ENCODE measurements around the gene GFRA1. TPM values are rescaled to one million over a fixed set of nuclear protein-coding genes. Genes with fewer than 3 reads are reported as not detected.

The GFRA1 gene
- total RNA-seq, 4 donors from 2014 or later: 21.0 to 62.5 (median 59.3) TPM

GRCh38 chr10:116271593-116272439, 1.2 kb downstream of the GFRA1 start:
- Histone ChIP-seq H3K27me3 (peaks cover 86% of the 10 kb centered on the region), H3K4me1 (peaks cover 0 to 54% (median 0%) of the 10 kb centered on the region in 3 donors), H3K27ac (peak overlapping the region in 3 of 4 donors; percentile 76 to 84 (median 77)), H3K9me3 (no peaks in the 10 kb centered on the region), H3K4me3 (peak overlapping the region; percentile 21 to 61), H3K36me3 (peaks cover 0 to 5% of the 10 kb centered on the region in 2 donors)
- TF ChIP-seq POLR2AphosphoS5 (IDR thresholded peaks at IDR 0.05) (no peak), EP300 (IDR thresholded peaks at IDR 0.05) (no peak), CTCF (IDR thresholded peaks at IDR 0.05) (no peak), POLR2A (IDR thresholded peaks at IDR 0.05) (no peak)
- WGBS, 2 donors (ENCODE audit: low coverage in 1 of 2): 0% methylated on average over 1 of the region's 64 CpGs; no CpG with 5 or more reads in 1 of the 2 donors
- ATAC-seq: peak; percentile 10

- peak overlapping the region; percentile 21 to 61 for H3K4me3 ChIP-seq
- peaks cover 78% of the 10 kb centered on the region for H3K27me3 ChIP-seq
- peak; percentile 49 for ATAC-seq
- H3K4me1 ChIP-seq: peaks cover 0 to 54% (median 0%) of the 10 kb centered on the region in 3 donors
- H3K9me3 ChIP-seq: no peaks in the 10 kb centered on the region
- peak overlapping the region in 3 of 4 donors; percentile 76 to 84 (median 77) for H3K27ac ChIP-seq
- no peak for TF ChIP-seq CTCF (IDR thresholded peaks at IDR 0.05)
- peak; percentile 8 for TF ChIP-seq POLR2AphosphoS5 (IDR thresholded peaks at IDR 0.05)
- 35% methylated on average over 7 of the region's 73 CpGs; no CpG with 5 or more reads in 1 of the 2 donors for WGBS, 2 donors (ENCODE audit: low coverage in 1 of 2)
- peaks cover 0 to 9% of the 10 kb centered on the region in 2 donors for H3K36me3 ChIP-seq
Observed at GRCh38 chr10:116270771-116271592, 2.0 kb downstream of the GFRA1 start.

GRCh38 chr10:116270126-116270770, 2.8 kb downstream of the GFRA1 start:
- peaks cover 0 to 54% (median 0%) of the 10 kb centered on the region in 3 donors for H3K4me1 ChIP-seq
- H3K27me3 ChIP-seq: peaks cover 71% of the 10 kb centered on the region
- H3K4me3 ChIP-seq: peak overlapping the region in 1 of 2 donors; percentile 61

GRCh38 chr10:116269619-116270018, 3.4 kb downstream of the GFRA1 start:
- H3K9me3 ChIP-seq: no peaks in the 10 kb centered on the region
- WGBS, 2 donors (ENCODE audit: low coverage in 1 of 2): 62 to 73% methylated on average over 3 to 5 of the region's 6 CpGs
- no peak for ATAC-seq
- H3K27me3 ChIP-seq: peaks cover 64% of the 10 kb centered on the region
- peaks cover 0 to 13% of the 10 kb centered on the region in 2 donors for H3K36me3 ChIP-seq
- H3K27ac ChIP-seq: peak overlapping the region in 3 of 4 donors; percentile 76 to 84 (median 77)
- H3K4me1 ChIP-seq: peaks cover 0 to 51% (median 0%) of the 10 kb centered on the region in 3 donors
- H3K4me3 ChIP-seq: no peak overlapping the region
- TF ChIP-seq POLR2A (IDR thresholded peaks at IDR 0.05) (no peak), CTCF (IDR thresholded peaks at IDR 0.05) (no peak), EP300 (IDR thresholded peaks at IDR 0.05) (no peak), POLR2AphosphoS5 (IDR thresholded peaks at IDR 0.05) (no peak)

More at GRCh38 chr10:116270126-116270770, 2.8 kb downstream of the GFRA1 start:
- Histone ChIP-seq H3K27ac (peak overlapping the region in 3 of 4 donors; percentile 76 to 84 (median 77)), H3K9me3 (no peaks in the 10 kb centered on the region), H3K36me3 (peaks cover 0 to 13% of the 10 kb centered on the region in 2 donors)
- no peak for ATAC-seq
- 75 to 79% methylated on average over 3 to 4 of the region's 9 CpGs for WGBS, 2 donors (ENCODE audit: low coverage in 1 of 2)
- TF ChIP-seq POLR2AphosphoS5 (IDR thresholded peaks at IDR 0.05): no peak
- no peak for TF ChIP-seq POLR2A (IDR thresholded peaks at IDR 0.05)
- no peak for TF ChIP-seq EP300 (IDR thresholded peaks at IDR 0.05)
- no peak for TF ChIP-seq CTCF (IDR thresholded peaks at IDR 0.05)
